Cortex of kidney (tissue), 1 donor: ENCODE data around the gene UXS1.
"Not testable (repeated sequence)": the region's sequence is repeated elsewhere in the genome, so short reads cannot be mapped to it uniquely, and the experiment has no call there.

Source experiments
- DNase-seq: peaks from one replicate; lab custom pipeline; 2025; lab: John Stamatoyannopoulos, UW

Gene UXS1

DNA sequence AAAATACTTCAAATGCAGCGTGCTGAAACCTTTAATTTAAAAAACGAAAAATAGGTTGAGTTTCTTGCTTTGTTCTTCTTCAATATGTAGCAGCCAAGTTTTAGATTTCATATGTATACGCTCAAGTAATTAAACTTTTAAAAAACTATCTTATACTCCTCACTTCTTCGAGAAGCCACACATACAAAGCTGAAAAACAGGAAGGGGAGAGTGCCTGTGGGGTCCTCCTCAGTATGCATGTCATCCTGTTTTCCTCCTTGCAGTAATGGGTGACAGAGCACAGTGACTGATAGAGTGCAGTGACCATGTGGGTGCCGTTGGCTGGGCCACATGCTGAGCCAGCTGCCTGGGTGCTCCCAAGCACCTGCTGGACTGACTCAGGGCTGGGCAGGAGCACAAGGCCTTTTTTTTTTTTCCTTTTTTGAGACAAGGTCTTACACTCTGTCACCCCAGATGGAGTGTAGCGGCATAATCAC is 33.3 kb downstream of the UXS1 start:
- DNase-seq, result no peak

GRCh38 chr2:106159866-106160785 is 34.0 kb downstream of the UXS1 start:
- DNase-seq, result no peak

- no peak for DNase-seq
Observed at GRCh38 chr2:106158871-106159270, 35.2 kb downstream of the UXS1 start.

DNA sequence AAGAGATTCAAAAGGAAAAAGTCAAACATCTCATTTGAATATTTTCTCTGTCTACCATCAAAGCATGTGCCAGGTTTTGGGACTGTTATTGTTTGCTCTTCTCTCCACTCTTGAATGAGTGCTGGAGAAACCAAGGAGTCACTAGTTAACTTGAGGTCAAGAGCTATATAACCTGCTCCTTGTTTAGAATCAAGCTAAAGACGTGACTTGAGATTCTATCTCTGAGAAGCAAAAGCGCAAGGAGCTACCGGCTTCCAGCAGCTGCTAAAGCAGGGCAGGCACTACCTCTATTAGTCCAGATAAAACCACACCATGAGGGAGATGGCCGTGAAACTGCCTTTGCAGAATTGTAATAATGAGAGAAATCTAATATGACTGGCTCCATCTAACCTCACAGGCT is 36.0 kb downstream of the UXS1 start:
- DNase-seq, result no peak

- DNase-seq, result no peak
Observed at GRCh38 chr2:106157416-106157815, 36.7 kb downstream of the UXS1 start.

- no peak for DNase-seq
Observed at GRCh38 chr2:106156305-106157296, 37.5 kb downstream of the UXS1 start.

- DNase-seq, result no peak
Observed at GRCh38 chr2:106153781-106154180, 40.3 kb downstream of the UXS1 start.

DNA sequence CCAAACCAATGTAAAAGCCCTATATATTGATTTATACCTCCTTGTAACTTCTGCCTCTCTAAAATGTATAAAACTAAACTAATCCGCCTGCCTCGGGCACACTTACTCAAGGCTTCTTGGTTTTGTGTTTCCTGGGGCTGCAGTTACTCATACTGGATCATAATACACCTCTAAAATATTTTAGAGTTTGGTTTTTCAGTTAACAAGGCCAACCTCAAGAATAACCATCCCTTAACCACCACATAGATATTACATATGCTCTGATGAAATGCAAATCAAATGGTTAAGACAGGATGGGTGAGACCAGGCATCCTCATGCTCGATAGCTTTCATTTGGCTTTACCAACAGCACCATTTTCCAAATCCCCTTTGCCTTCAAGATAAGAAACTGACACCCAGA is 46.4 kb downstream of the UXS1 start:
- DNase-seq, result no peak

GRCh38 chr2:106147159-106147558 is 46.9 kb downstream of the UXS1 start:
- DNase-seq, result no peak

DNA sequence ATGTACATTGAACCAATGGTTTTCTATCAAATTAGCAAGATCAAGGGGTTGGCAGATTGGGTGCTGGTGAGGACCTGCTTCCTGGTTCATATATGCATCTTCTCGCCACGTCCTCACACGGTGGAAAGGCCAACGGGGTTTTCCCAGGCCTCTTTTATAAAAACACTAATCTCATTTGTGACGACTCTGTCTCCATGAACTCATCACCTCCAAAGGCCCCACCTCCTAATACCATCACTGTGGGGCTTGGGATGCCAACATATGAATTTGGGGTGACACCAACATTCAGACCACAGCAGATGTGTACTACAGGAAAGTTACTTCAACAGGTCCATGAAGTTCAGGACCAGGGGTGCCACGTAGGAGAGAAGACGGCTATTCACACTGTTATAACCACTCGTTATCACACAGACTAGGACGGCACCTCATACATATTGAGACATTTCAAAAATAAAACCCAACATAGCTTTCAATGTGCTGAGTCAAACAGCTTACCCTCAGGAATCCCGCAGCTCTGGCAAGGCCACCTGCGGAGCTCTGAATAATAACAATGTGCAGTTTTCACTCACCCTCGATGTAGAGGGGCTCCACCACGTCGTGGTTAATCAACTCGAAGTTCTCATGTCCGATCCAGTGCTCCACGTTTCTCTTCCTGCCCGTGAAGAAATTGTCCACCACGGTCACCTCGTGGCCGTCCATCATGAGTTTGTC is 49.3 kb downstream of the UXS1 start:
- DNase-seq, result no peak

DNA sequence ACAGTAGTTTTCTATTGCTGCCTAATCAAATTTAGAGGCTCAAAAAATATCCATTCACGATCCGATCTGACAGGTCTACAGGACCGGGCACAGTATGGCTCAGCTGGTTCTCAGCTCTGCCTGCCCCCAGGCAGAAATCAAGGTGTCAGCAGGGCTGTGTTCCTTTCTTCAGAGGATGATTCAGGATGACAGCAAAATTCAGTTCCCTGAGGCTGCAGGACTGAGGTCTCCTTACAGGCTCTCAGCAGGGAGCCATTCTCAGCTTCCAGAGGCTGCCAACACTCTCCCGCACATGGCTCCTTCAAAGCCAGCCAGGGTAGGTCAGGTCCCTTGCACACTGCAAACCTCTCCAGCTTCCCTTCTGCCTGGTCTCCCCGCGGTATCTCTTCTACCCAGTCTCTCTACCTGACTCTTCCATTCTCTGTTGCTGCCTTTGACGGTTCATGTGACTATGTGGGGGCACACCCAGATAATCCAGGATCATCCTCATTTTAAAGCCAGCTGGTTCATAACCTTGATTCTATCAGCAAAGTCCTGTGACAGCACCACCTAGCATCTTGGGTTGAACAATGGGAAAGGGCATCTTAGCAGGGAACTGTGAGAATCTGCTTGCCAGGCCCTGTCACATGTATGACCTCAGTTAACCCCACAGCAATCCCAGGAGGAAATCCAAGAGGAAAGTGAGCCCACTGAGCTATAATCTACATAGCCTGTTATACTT is 50.4 kb downstream of the UXS1 start:
- DNase-seq, result no peak

DNA sequence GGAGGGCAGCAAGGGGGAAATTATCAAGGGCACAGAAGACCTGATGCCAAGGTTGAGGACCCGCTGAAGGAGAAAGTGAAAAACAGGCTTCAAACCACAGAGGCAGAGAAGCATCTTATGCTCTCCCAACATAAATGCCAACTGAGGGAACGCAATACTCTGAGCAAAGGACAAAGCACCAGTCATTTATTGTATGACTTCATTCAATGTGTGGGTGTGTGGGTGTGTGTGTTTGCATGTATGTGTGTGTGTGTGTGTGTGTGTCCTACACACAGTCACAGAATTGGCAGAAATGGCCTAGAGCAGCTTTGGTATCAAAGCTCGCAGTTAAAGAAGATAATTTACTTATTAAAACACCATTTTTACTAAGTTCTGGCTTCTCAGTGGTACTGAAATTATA is 51.4 kb downstream of the UXS1 start:
- DNase-seq, result no peak

DNA sequence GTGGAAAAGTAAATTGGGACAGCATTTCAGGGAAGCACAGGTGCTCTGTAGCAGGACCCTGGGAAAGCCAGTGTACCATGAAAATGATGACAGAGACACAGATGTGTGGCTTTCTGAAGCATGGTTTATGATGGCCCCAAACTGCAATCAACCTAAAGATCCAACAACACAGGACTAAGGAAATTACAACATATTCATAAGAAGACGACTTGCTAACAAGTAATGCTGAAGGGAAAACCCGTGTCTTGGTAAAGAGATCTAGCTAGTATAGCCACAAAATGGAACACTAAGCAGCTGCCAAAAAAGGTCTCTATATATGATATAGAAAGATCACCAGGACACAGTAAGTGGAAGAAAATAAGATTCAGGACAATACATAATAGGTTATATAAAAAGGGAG is 53.2 kb downstream of the UXS1 start:
- DNase-seq, result no peak

DNA sequence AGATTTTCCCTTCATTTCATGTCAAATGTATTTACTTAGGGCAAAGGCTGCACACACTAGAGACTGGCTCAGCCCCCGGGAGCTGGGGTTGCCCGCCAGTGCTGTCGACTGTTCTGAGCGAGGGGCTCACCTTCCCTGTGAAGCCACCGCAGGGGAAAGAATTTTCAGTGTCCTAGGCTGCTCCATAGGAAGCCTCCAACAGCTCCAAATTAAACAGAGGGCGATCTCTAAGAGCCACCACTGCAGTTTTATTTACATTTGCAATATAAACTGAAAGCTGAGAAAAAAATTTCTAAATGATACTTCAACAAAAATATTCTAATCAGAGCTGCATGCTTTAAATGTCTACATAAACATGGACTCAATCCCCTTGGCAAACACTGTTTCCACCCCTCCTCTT is 54.0 kb downstream of the UXS1 start:
- no peak for DNase-seq

- no peak for DNase-seq
Observed at GRCh38 chr2:106139238-106139935, 54.7 kb downstream of the UXS1 start.

GRCh38 chr2:106138543-106139237 is 55.4 kb downstream of the UXS1 start:
- no peak for DNase-seq

- DNase-seq, result no peak
Observed at GRCh38 chr2:106137731-106138521, 56.2 kb downstream of the UXS1 start.

GRCh38 chr2:106131192-106131591 is 62.9 kb downstream of the UXS1 start:
- not testable (repeated sequence) for DNase-seq
